H9 (cell line): Measurements from ENCODE around the gene FABP1. TPM values are rescaled to one million over a fixed set of nuclear protein-coding genes. Genes with fewer than 3 reads are reported as not detected.

Experiments used
- DNase-seq: peaks from one replicate; pipeline ENCODE4 v3.0.0-alpha.2; 2017
- H2AFZ ChIP-seq: one replicate; pipeline ENCODE4 v1.6.1; 2013; ENCODE audit warnings: mild to moderate bottlenecking, low read length, control low read depth, moderate library complexity
- H2AK5ac ChIP-seq: 2 replicates; pipeline ENCODE4 v1.6.1; 2013; ENCODE audit warnings: low read length, control low read depth, mixed read lengths; ENCODE audit not compliant: insufficient read length
- H2BK120ac ChIP-seq: one replicate; pipeline ENCODE4 v1.6.1; 2013; ENCODE audit warnings: low read depth, mild to moderate bottlenecking, low read length, control low read depth, inconsistent platforms; ENCODE audit not compliant: poor library complexity, severe bottlenecking
- H2BK12ac ChIP-seq: 2 replicates; pipeline ENCODE4 v1.6.1; 2013; ENCODE audit warnings: low read length, control low read depth, mixed read lengths, low read depth; ENCODE audit not compliant: insufficient read length
- H2BK15ac ChIP-seq: 2 replicates; pipeline ENCODE4 v1.6.1; 2013; ENCODE audit warnings: low read depth, low read length, control low read depth
- H2BK20ac ChIP-seq: one replicate; pipeline ENCODE4 v1.6.1; 2013; ENCODE audit warnings: low read depth, mild to moderate bottlenecking, low read length, control low read depth, inconsistent platforms; ENCODE audit not compliant: poor library complexity, severe bottlenecking
- H2BK5ac ChIP-seq: 2 replicates; pipeline ENCODE4 v1.6.1; 2013; ENCODE audit warnings: low read length, control low read depth, mixed read lengths; ENCODE audit not compliant: insufficient read length
- H3K14ac ChIP-seq: 2 replicates; pipeline ENCODE4 v1.6.1; 2013; ENCODE audit warnings: low read length, control low read depth; ENCODE audit not compliant: insufficient read depth
- H3K18ac ChIP-seq: 2 replicates; pipeline ENCODE4 v1.6.1; 2013; ENCODE audit warnings: low read depth, mild to moderate bottlenecking, mixed read lengths, low read length, control low read depth; ENCODE audit not compliant: insufficient read length
- H3K23ac ChIP-seq: 2 replicates; pipeline ENCODE4 v1.6.1; 2013; ENCODE audit warnings: low read length, control low read depth, mixed read lengths, low read depth; ENCODE audit not compliant: insufficient read length
- H3K23me2 ChIP-seq: 2 replicates; pipeline ENCODE4 v1.6.1; 2013; ENCODE audit warnings: low read depth, mild to moderate bottlenecking, mixed read lengths, low read length, control low read depth; ENCODE audit not compliant: insufficient read length, poor library complexity, severe bottlenecking
- H3K27ac ChIP-seq: 2 replicates; pipeline ENCODE4 v1.5.1; 2013; ENCODE audit warnings: low read length, control low read depth, mixed read lengths, low read depth; ENCODE audit not compliant: insufficient read length
- H3K27me3 ChIP-seq: 2 replicates; pipeline ENCODE4 v1.6.1; 2013; ENCODE audit warnings: low read length, control low read depth, inconsistent platforms; ENCODE audit not compliant: insufficient read depth
- H3K4ac ChIP-seq: 2 replicates; pipeline ENCODE4 v1.6.1; 2013; ENCODE audit warnings: low read depth, mild to moderate bottlenecking, control low read depth, inconsistent platforms, low read length, moderate library complexity
- H3K4me1 ChIP-seq: 2 replicates; pipeline ENCODE4 v1.6.1; 2013; ENCODE audit warnings: low read length, control low read depth, inconsistent platforms; ENCODE audit not compliant: insufficient read depth
- H3K4me2 ChIP-seq: 2 replicates; pipeline ENCODE4 v1.6.1; 2013; ENCODE audit warnings: low read length, control low read depth, mixed read lengths; ENCODE audit not compliant: insufficient read length, insufficient read depth
- H3K56ac ChIP-seq: 2 replicates; pipeline ENCODE4 v1.6.1; 2013; ENCODE audit warnings: low read depth, mild to moderate bottlenecking, mixed read lengths, low read length, control low read depth; ENCODE audit not compliant: insufficient read length
- H3K79me1 ChIP-seq: 2 replicates; pipeline ENCODE4 v1.6.1; 2013; ENCODE audit warnings: low read depth, mild to moderate bottlenecking, moderate library complexity, low read length, control low read depth, inconsistent platforms; ENCODE audit not compliant: insufficient read depth, poor library complexity, severe bottlenecking
- H3K79me2 ChIP-seq: 2 replicates; pipeline ENCODE4 v1.6.1; 2013; ENCODE audit warnings: low read length, control low read depth, inconsistent platforms; ENCODE audit not compliant: insufficient read depth
- H3K9ac ChIP-seq: 2 replicates; pipeline ENCODE4 v1.6.1; 2013; ENCODE audit warnings: low read length, control low read depth, mixed read lengths; ENCODE audit not compliant: insufficient read length; ENCODE audit errors: extremely low read depth
- H3K9me3 ChIP-seq: one replicate; pipeline ENCODE4 v1.6.1; 2013; ENCODE audit warnings: low read depth, low read length, inconsistent platforms; ENCODE audit not compliant: control insufficient read depth
- H3T11ph ChIP-seq: one replicate; pipeline ENCODE4 v1.6.1; 2013; ENCODE audit warnings: mild to moderate bottlenecking, low read length, control low read depth, inconsistent platforms
- H4K20me1 ChIP-seq: one replicate; pipeline ENCODE4 v1.6.1; 2013; ENCODE audit not compliant: control insufficient read depth, insufficient read length, insufficient read depth
- H4K5ac ChIP-seq: 2 replicates; pipeline ENCODE4 v1.6.1; 2013; ENCODE audit warnings: low read depth, mild to moderate bottlenecking, mixed read lengths, low read length, control low read depth; ENCODE audit not compliant: insufficient read length
- H4K8ac ChIP-seq: replicated peaks from 2 replicates; pipeline ENCODE4 v1.6.1; 2013; ENCODE audit warnings: low read length, control low read depth, mixed read lengths, low read depth; ENCODE audit not compliant: insufficient read length
- H4K91ac ChIP-seq: 2 replicates; pipeline ENCODE4 v1.6.1; 2013; ENCODE audit warnings: low read depth, mild to moderate bottlenecking, moderate library complexity, mixed read lengths, low read length, control low read depth; ENCODE audit not compliant: insufficient read length
- H3K27ac Mint-ChIP-seq, 3 experiments: 2 replicates in 2 of 3; 3 replicates in 1 of 3; pipeline ENCODE4 v1.8.0; 2020 to 2021; ENCODE audit warnings: mixed read lengths in 3 of 3, mild to moderate bottlenecking in 1 of 3, moderate library complexity in 1 of 3
- H3K27me3 Mint-ChIP-seq: 2 replicates; pipeline ENCODE4 v1.8.0; 2021; ENCODE audit warnings: low read depth, mild to moderate bottlenecking, moderate library complexity, mixed read lengths
- H3K36me3 Mint-ChIP-seq, 3 experiments: 2 replicates in 2 of 3; 3 replicates in 1 of 3; pipeline ENCODE4 v1.8.0; 2020 to 2021; ENCODE audit warnings: low read depth in 3 of 3, mixed read lengths in 3 of 3; ENCODE audit not compliant: insufficient read depth in 1 of 3
- H3K4me1 Mint-ChIP-seq, 2 experiments: 2 replicates each; pipeline ENCODE4 v1.8.0; 2020; ENCODE audit warnings: mixed read lengths in 2 of 2
- H3K4me3 Mint-ChIP-seq, 2 experiments: 2 replicates in 1 of 2; 3 replicates in 1 of 2; pipeline ENCODE4 v1.8.0; 2020 to 2021; ENCODE audit warnings: mild to moderate bottlenecking in 2 of 2, mixed read lengths in 2 of 2, moderate library complexity in 1 of 2
- H3K9me3 Mint-ChIP-seq, 2 experiments: 2 replicates in 1 of 2; 3 replicates in 1 of 2; pipeline ENCODE4 v1.8.0; 2020; ENCODE audit warnings: mild to moderate bottlenecking in 2 of 2, mixed read lengths in 2 of 2, moderate library complexity in 1 of 2
- CTCF ChIP-seq: fragments of 200-600 bp; sonication (generic); conservative IDR thresholded peaks from 3 replicates; pipeline ENCODE4 v1.8.0; 2021; ENCODE audit warnings: antibody characterized with exemption, mild to moderate bottlenecking
- total RNA-seq: library from RNA; stranded (reverse); gene quantifications from 2 replicates; pipeline ENCODE4 v1.2.1, GENCODE V29; 2021

Gene FABP1
- total RNA-seq, 1 experiment from 2014 or later = not detected

GRCh38 chr2:88098558-88098900 lies 29.3 kb downstream of the FABP1 start:
- Mint-ChIP-seq H3K9me3 (no peaks in the 10 kb centered on the region), H3K36me3 (no peaks in the 10 kb centered on the region), H3K4me3 (no peak overlapping the region), H3K27me3 (no peaks in the 10 kb centered on the region; the same call in 1 of the 2 replicates), H3K4me1 (peaks cover 28 to 47% of the 10 kb centered on the region in 2 experiments), H3K27ac (no peak overlapping the region)
- Histone ChIP-seq H3K27ac (no peak overlapping the region), H3K4ac (no peak overlapping the region), H2BK20ac (no peak overlapping the region), H3K79me2 (no peaks in the 10 kb centered on the region), H3K9me3 (no peaks in the 10 kb centered on the region), H2BK15ac (no peak overlapping the region), H3K4me2 (no peak overlapping the region), H3K4me1 (no peaks in the 10 kb centered on the region; the same call in 1 of the 2 replicates), H4K8ac (no peak overlapping the region), H3T11ph (no peak overlapping the region), H3K27me3 (no peaks in the 10 kb centered on the region), H2BK12ac (no peak overlapping the region), H3K23ac (no peak overlapping the region), H2BK120ac (no peak overlapping the region), H4K20me1 (no peaks in the 10 kb centered on the region), H3K9ac (no peak overlapping the region), H3K14ac (no peak overlapping the region), H3K79me1 (no peaks in the 10 kb centered on the region), H3K18ac (no peak overlapping the region), H4K91ac (no peak overlapping the region), H2AK5ac (no peak overlapping the region), H2BK5ac (no peak overlapping the region), H4K5ac (no peak overlapping the region), H3K23me2 (no peaks in the 10 kb centered on the region), H3K56ac (no peak overlapping the region), H2AFZ (no peak overlapping the region)
- no peak for TF ChIP-seq CTCF
- no peak for DNase-seq
